ENCODE results near the gene KPNA1. TPM values are rescaled to one million over a fixed set of nuclear protein-coding genes. Genes with fewer than 3 reads are reported as not detected.

Gene KPNA1
- total and polyA plus RNA-seq, 4 donors: 20.7 to 42.0 (median 23.5) TPM

DNA sequence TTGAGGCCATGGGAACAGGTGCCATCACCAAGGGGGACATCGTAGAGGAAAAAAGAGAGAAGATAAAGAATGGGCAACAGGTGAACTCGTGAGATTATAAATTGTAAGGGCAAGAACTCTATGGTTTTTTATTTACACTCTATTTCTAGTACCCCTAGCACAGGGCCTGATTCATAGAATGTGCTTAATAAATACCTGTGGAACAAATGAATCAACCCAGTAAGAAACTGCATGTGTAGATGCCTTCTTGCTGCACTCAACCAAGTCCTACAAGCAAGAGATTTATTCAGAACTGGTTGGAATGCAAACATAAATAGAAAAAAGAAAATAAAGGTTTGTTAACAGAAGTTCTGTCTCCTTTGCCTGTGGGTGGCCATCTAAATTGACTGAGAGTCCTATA, 18.7 kb upstream of the KPNA1 start:
- TF ChIP-seq SP1 (IDR thresholded peaks at IDR 0.05) (no peak), JUND (IDR thresholded peaks at IDR 0.05) (no peak), FOXA2 (IDR thresholded peaks at IDR 0.05) (no peak), HNF4G (IDR thresholded peaks at IDR 0.05) (no peak), NR2F2 (IDR thresholded peaks at IDR 0.05) (no peak), TAF1 (conservative IDR thresholded peaks at IDR 0.05) (no peak), RXRA (IDR thresholded peaks at IDR 0.05) (no peak), HNF4A (conservative IDR thresholded peaks at IDR 0.05) (no peak), RAD21 (IDR thresholded peaks at IDR 0.05) (no peak), EGR1 (IDR thresholded peaks at IDR 0.05; ENCODE audit: low read depth in 2 of 2) (no peak), YY1 (IDR thresholded peaks at IDR 0.05) (no peak)
- TF ChIP-seq, protein P1, sequence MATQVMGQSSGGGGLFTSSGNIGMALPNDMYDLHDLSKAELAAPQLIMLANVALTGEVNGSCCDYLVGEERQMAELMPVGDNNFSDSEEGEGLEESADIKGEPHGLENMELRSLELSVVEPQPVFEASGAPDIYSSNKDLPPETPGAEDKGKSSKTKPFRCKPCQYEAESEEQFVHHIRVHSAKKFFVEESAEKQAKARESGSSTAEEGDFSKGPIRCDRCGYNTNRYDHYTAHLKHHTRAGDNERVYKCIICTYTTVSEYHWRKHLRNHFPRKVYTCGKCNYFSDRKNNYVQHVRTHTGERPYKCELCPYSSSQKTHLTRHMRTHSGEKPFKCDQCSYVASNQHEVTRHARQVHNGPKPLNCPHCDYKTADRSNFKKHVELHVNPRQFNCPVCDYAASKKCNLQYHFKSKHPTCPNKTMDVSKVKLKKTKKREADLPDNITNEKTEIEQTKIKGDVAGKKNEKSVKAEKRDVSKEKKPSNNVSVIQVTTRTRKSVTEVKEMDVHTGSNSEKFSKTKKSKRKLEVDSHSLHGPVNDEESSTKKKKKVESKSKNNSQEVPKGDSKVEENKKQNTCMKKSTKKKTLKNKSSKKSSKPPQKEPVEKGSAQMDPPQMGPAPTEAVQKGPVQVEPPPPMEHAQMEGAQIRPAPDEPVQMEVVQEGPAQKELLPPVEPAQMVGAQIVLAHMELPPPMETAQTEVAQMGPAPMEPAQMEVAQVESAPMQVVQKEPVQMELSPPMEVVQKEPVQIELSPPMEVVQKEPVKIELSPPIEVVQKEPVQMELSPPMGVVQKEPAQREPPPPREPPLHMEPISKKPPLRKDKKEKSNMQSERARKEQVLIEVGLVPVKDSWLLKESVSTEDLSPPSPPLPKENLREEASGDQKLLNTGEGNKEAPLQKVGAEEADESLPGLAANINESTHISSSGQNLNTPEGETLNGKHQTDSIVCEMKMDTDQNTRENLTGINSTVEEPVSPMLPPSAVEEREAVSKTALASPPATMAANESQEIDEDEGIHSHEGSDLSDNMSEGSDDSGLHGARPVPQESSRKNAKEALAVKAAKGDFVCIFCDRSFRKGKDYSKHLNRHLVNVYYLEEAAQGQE (IDR thresholded peaks at IDR 0.05): no peak
- TF ChIP-seq, protein P2, sequence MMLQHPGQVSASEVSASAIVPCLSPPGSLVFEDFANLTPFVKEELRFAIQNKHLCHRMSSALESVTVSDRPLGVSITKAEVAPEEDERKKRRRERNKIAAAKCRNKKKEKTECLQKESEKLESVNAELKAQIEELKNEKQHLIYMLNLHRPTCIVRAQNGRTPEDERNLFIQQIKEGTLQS (IDR thresholded peaks at IDR 0.05): no peak
- TF ChIP-seq, protein P3, sequence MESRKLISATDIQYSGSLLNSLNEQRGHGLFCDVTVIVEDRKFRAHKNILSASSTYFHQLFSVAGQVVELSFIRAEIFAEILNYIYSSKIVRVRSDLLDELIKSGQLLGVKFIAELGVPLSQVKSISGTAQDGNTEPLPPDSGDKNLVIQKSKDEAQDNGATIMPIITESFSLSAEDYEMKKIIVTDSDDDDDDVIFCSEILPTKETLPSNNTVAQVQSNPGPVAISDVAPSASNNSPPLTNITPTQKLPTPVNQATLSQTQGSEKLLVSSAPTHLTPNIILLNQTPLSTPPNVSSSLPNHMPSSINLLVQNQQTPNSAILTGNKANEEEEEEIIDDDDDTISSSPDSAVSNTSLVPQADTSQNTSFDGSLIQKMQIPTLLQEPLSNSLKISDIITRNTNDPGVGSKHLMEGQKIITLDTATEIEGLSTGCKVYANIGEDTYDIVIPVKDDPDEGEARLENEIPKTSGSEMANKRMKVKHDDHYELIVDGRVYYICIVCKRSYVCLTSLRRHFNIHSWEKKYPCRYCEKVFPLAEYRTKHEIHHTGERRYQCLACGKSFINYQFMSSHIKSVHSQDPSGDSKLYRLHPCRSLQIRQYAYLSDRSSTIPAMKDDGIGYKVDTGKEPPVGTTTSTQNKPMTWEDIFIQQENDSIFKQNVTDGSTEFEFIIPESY (IDR thresholded peaks at IDR 0.05): no peak
- TF ChIP-seq, protein P4, sequence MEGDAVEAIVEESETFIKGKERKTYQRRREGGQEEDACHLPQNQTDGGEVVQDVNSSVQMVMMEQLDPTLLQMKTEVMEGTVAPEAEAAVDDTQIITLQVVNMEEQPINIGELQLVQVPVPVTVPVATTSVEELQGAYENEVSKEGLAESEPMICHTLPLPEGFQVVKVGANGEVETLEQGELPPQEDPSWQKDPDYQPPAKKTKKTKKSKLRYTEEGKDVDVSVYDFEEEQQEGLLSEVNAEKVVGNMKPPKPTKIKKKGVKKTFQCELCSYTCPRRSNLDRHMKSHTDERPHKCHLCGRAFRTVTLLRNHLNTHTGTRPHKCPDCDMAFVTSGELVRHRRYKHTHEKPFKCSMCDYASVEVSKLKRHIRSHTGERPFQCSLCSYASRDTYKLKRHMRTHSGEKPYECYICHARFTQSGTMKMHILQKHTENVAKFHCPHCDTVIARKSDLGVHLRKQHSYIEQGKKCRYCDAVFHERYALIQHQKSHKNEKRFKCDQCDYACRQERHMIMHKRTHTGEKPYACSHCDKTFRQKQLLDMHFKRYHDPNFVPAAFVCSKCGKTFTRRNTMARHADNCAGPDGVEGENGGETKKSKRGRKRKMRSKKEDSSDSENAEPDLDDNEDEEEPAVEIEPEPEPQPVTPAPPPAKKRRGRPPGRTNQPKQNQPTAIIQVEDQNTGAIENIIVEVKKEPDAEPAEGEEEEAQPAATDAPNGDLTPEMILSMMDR (IDR thresholded peaks at IDR 0.05; ENCODE audit: low read depth, low read length, missing input control): no peak
- H3K36me3 ChIP-seq (ENCODE audit: control insufficient read depth in 4 of 4, insufficient read depth in 3 of 4, low read depth in 1 of 4, low read length in 3 of 4): peaks cover 29 to 77% (median 69%) of the 10 kb centered on the region in 4 donors
- no peaks in the 10 kb centered on the region for H3K27me3 ChIP-seq (ENCODE audit: control insufficient read depth in 4 of 4, insufficient read depth in 4 of 4, low read length in 3 of 4)
- no peak overlapping the region for H3K4me3 ChIP-seq (ENCODE audit: low read depth in 1 of 3, low read length in 3 of 3)
- H3K4me1 ChIP-seq (ENCODE audit: control insufficient read depth in 4 of 4, insufficient read depth in 4 of 4, low read length in 3 of 4): no peaks in the 10 kb centered on the region
- no peak overlapping the region for H3K9ac ChIP-seq (ENCODE audit: low read depth in 1 of 2, low read length in 2 of 2)
- DNase-seq (ENCODE audit: low spot score): no peak
- H3K9me3 ChIP-seq (ENCODE audit: control insufficient read depth in 4 of 4, low read length in 3 of 4): no peaks in the 10 kb centered on the region
- no peak overlapping the region for H3K27ac ChIP-seq (ENCODE audit: low read depth in 1 of 2, low read length in 2 of 2)
- WGBS: 94% methylated on average over 2 of the region's 2 CpGs

DNA sequence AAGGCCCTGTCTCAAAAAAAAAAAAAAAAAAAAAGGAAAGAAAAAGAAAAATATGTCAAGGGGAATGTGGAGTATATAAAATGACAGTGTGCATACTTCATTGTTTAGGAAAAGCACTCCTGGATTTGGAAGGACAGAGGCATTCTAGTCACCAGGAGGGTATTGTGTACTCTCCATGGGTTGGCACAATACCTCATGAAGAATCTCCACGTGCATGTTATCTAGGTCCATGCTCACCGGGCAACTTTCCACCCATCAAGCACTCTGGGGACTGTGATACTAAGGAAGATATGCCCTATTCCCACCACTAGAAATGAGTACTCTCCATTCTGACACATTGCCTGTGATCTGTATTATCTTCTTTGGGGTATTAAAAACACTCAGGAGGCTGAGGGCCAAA, 15.4 kb upstream of the KPNA1 start:
- TF ChIP-seq SP1 (IDR thresholded peaks at IDR 0.05) (no peak), NR2F2 (IDR thresholded peaks at IDR 0.05) (no peak), RXRA (IDR thresholded peaks at IDR 0.05) (no peak), GABPA (IDR thresholded peaks at IDR 0.05 in 1 of 2, conservative IDR thresholded peaks at IDR 0.05 in 1 of 2) (no peak), RAD21 (IDR thresholded peaks at IDR 0.05) (no peak), HNF4G (IDR thresholded peaks at IDR 0.05) (no peak)
- TF ChIP-seq, protein P2 (IDR thresholded peaks at IDR 0.05): no peak
- no peaks in the 10 kb centered on the region for H3K27me3 ChIP-seq (ENCODE audit: control insufficient read depth in 4 of 4, insufficient read depth in 4 of 4, low read length in 3 of 4)
- H3K9ac ChIP-seq (ENCODE audit: low read depth in 1 of 2, low read length in 2 of 2): no peak overlapping the region
- peaks cover 21 to 68% (median 56%) of the 10 kb centered on the region in 4 donors for H3K36me3 ChIP-seq (ENCODE audit: control insufficient read depth in 4 of 4, insufficient read depth in 3 of 4, low read depth in 1 of 4, low read length in 3 of 4)
- no peak overlapping the region for H3K4me3 ChIP-seq (ENCODE audit: low read depth in 1 of 3, low read length in 3 of 3)
- no peak overlapping the region for H3K27ac ChIP-seq (ENCODE audit: low read depth in 1 of 2, low read length in 2 of 2)
- WGBS: 64% methylated on average over 2 of the region's 2 CpGs
- H3K4me1 ChIP-seq (ENCODE audit: control insufficient read depth in 4 of 4, insufficient read depth in 4 of 4, low read length in 3 of 4): no peaks in the 10 kb centered on the region
- DNase-seq (ENCODE audit: low spot score): no peak
- no peaks in the 10 kb centered on the region for H3K9me3 ChIP-seq (ENCODE audit: control insufficient read depth in 4 of 4, low read length in 3 of 4)
